Measurements from ENCODE around the gene UBAC1.
"Not testable (repeated sequence)": the region's sequence is repeated elsewhere in the genome, so short reads cannot be mapped to it uniquely, and the experiment has no call there.

UBAC1 gene

DNA sequence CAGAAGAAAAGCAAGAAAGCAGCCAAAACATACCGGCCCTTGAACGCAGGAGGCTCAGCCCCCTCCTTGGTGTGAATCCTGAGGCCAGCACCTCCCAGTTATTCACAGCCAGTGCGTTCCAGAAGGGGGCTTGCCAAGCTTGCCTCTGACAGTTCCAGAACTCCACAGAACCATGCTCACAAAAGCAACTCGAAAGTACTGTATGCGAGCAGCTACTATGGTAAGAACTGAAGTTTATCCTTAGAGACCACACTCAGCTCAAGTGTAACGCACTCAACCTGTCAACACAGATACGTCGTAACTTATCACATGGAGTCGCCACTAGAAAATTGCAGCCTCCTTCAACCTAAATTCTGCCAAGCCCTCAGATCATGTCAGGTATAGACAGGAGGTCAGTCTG, 1.4 kb downstream of the UBAC1 start:
- no peak for DNase-seq (ENCODE audit: low spot score)

DNA sequence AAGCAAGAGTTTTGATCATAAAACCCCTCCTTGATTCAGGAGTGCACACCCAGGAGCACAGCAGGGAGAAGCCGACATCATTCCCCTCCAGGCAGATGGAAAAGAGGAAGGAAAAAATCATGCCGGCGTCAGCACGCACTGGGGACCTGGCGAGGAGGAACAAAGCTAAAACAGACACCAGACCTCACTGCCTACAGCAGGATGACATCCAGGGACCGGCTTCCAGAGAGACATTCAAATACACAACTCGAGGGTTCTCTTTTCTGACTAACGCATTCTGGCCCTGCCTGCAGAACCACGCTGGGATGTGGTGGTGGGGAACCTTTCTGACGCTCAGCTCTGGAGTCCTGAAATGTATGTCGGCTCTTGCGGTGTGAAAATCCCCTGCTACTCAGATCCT, 2.7 kb downstream of the UBAC1 start:
- no peak for DNase-seq (ENCODE audit: low spot score)

DNA sequence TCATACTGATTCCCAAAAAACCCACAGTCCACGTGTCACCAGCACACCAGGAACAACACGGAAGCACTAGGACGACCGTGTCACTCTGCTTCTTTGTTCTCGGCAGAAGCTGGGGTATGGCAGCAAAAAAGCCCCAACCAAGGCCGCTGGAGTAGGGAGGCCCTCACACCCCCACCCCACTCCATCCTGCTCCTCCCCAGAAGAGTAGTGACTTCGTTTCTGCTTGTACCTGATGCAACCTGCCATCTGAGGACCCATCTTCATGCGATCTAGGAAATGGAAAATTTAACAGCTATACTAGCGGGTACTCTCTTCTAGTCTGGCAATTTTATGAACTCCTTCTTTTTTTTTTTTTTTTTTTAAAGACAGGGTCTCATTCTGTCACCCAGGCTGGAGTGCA, 3.7 kb downstream of the UBAC1 start:
- DNase-seq (ENCODE audit: low spot score), result no peak

DNA sequence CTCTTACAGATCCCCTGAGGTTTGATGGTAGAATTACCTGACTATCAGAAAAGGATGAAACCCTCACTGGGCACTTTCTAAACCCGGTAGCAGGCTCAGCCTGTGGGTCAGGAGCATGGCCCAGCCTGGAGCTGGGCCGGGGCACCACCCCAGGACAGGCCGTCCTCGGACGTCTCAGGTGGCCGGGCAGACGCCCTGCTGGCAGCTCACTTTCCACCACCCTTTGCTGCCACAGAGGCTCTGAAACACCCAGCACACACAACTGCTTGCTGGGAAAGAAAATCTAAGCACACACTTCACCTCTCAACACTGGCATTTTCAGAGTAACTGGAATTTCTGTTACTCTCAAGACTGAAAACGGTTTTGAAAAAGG, 4.4 kb downstream of the UBAC1 start:
- no peak for DNase-seq (ENCODE audit: low spot score)

DNA sequence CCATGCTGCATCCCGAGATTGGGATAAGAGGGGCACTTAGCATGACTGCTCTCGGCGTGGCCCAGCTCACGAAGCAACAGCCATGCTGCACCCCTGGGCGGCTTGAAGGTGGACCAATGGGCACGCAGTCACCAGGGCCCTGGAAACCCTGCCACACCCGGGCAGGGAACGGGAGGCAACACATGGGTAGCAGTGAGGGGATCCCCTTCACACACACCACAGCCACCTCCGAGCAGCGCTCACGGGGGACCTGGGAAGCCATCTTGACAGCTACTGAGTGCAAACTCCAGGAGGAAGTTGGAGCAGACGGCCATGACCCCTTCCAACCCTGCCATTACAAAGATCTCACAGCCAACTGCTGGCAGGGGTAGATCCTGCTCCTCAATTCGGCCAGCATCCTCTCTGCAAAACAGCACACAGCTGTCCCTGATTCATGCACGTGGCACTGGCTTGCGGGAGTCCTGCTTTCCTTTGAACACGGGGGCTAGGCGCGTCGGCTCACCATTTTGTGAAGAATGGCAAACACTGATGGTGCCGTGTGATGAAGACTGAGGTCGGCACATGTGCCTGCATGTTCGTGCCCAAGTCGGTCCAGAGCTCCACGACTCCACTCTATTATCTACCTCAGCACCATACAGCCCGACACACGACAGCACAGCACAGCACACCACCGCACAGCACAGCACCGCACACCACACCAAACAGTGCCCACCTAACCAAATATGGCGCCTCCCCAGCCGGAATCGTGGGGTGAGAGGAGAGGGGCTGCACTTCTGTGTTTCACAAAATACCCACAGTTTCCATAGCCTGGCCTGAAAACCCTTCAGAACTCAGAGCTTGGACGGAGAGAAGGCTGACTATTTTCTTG, 5.0 kb downstream of the UBAC1 start:
- DNase-seq (ENCODE audit: low spot score), result no peak

DNA sequence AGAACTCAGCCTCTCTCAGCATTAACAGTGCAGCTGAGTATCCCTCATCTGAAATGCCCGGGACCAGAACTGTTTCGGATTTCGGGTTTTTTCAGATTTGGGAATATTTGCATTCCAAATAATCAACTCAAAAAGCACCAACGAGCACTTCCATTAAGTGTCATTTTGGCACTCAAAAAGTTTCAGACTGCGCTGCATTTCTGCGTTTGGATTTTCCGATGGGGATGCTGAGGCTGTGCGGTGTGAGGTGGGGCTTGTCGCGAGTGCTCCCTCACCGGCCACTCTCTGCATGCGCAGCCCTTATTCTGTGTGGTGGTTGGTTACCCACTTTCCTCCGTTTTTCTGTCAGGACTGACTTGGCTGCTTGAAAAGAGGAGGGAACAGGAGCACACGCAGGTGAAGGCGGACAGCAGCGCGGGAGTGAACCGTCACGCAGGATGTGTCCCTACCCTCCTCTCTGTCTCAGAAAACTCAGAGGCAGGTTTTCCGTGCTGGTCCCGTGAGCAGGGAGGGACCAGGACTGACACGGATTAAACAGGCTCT, 8.4 kb downstream of the UBAC1 start:
- DNase-seq (ENCODE audit: low spot score), result no peak

DNA sequence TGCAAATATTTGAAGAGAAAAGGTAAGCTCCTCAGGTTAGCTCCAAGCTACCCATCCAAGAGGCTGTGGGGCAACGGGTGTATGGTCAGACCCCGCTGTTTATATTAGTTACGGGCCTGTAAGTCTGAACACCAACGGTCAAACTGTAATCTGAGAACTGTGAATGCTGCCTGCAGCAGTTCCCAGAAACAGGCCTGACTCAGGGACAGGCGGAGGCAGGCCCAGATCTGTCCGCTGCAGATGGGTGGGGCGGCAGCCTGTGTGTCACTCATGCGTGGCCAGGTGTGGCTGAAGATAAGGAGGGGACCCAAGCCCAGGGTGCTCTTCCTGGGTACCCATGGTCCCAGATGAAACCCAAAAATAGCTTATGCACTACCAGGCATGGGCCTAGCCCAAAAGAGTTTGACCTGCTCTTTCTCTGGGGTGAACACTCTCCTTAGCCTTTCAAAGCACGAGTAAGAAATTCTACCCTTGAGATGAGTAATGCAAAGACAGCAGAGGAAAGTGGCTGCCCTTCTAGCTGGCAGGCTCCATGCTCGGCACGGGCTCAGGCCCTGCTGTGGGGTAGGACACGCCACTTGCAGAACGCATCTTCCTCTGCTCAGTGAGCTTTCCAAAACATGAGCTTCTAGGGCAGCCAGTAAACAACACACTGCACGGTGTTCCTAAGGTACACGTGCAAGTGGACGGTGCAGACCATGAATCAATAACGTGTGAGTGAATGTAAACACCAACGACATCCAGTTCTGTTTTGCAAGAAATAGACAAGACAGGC, 9.1 kb downstream of the UBAC1 start:
- no peak for DNase-seq (ENCODE audit: low spot score)

DNA sequence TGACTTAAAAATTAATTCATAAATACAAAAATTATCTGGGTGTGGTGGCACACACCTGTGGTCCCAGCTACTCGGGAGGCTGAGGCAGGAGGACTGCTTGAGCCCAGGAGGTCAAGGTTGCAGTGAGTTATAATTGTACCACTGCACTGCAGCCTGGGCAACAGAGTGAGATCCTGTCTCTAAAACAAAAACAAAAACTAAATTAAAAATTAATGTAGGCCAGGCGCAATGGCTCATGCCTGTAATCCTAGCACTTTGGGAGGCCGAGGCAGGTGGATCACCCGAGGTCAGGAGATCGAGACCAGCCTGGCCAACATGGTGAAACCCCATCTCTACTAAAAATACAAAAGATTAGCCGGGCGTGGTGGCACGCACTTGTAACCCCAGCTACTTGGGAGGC, 9.9 kb downstream of the UBAC1 start:
- DNase-seq (ENCODE audit: low spot score), result not testable (repeated sequence)

DNA sequence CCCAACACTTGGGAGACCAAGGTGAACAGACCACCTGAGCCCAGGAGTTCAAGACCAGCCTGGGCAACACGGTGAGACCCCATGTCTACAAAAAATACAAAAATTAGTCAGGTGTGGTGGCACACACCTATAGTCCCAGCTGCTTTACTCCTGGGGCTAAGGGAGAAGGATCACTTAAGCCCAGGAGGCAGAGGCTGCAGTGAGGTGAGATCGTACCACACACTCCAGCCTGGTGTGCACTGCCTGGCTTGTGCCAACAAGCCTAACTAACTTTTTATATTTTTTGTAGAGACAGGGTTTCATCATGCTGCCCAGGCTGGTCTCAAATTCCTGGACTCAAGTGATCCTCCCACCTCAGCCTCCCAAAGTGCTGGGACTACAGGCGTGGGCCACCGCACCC, 10.3 kb downstream of the UBAC1 start:
- not testable (repeated sequence) for DNase-seq (ENCODE audit: low spot score)

DNA sequence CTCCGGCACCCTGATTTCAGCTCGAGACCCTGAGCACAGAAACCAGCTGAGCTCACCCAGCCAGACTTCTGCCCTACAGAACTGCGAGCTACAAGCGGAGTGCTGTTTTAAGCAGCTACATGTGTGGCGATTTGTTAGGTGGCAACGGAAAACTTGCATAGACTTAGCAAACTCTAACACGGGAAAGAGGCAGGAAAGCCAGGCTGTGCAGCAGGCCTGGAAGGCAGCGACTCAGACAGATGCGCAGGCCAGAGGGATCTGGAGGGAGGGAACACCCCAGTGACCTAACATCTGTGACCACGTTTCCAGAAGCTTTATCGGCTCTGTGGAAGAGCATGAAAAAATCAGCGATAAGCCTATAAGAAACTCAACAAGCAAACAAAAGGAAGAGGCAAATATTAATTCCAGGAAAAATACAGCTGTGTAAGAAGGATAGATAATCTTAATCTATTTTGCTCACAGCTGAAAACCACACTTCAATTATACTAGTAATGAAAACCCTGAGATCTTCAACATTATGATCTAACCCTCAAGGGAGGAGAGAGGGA, 11.0 kb downstream of the UBAC1 start:
- DNase-seq (ENCODE audit: low spot score), result no peak

DNA sequence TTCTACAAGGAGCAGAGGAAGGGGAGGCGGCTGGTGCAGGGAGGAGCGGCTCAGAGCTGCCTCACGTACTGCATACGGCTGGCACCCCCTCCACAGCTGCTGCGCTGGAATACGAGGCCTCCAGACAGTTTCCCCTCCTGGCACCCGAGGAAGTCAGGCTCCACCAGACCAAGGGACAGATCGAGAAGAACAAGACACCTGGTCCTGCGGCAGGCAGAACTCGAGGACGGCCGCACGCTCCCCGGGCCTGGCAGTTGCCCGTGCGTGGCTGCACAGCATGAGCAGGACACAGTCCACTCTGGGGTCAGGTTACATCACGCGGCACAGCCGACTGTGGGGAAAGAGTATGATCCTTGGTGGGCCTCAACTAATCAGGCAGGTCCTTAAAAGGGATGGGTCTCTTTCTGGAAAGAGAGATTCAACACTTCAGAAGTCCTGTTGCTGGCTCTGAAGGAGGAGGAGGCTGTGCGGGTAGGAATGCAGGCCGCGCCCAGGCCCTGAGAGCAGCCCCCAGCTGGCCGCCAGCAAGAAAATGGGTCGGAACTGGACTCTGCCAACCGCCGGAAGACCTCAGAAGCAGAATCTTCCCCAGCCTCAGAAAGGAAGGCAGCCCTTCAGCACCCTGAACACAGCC, 11.6 kb downstream of the UBAC1 start:
- no peak for DNase-seq (ENCODE audit: low spot score)

DNA sequence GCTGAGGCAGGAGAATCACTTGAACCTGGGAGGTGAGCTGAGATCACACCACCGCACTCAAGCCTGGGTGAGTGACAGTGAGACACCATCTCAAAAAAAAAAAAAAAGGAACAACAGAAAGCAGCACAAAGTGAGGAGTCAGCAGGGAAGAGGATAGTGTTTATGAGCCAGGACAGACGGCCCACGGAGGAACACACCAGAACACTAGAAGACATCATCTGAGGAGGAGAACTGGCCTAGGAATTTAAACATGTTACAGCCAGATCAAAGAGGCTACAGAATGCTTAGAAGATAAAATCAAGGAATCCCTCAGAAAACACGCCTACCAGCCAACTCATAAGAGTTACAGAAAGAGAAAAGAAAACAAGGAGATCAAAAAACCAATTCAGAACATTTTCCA, 12.2 kb downstream of the UBAC1 start:
- DNase-seq (ENCODE audit: low spot score), result no peak

DNA sequence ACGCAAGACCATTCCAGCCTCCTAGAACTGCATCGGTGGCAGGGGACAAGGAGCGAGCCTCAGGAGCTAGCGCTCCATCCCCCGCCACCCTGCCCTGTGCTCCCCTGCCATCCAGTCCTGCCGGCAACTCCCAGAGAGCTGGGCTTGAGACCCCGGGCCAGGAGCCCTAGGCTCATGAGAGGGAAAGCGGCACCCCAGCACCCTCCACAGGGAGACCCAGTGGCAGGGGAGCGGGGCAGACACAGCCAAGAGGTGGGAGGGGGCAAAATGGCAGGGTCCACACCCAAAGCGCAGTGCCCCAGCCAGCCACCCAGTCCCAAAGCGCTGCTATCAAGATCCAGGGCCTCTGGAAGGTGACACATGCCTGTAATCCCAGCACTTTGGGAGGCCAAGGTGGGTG, 12.7 kb downstream of the UBAC1 start:
- no peak for DNase-seq (ENCODE audit: low spot score)

DNA sequence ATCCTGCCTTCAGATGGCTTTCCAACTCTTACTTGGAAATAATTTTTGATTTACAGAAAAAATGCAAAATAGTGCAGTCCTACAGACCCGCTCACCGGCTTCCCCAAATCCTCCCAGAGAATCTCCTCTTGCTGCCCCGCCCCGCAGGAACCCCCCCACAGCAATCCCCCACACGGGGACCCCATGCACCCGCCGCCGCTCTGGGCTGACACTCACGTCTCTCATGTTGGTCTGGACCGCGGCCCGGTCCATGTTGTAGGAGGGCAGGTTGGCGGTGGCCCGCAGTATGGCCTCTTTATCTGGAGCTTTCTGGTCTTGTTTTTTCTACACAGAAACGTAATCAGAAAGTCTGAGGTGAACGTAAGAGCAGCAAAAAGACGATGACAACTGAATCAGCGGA, 13.6 kb downstream of the UBAC1 start:
- no peak for DNase-seq (ENCODE audit: low spot score)

DNA sequence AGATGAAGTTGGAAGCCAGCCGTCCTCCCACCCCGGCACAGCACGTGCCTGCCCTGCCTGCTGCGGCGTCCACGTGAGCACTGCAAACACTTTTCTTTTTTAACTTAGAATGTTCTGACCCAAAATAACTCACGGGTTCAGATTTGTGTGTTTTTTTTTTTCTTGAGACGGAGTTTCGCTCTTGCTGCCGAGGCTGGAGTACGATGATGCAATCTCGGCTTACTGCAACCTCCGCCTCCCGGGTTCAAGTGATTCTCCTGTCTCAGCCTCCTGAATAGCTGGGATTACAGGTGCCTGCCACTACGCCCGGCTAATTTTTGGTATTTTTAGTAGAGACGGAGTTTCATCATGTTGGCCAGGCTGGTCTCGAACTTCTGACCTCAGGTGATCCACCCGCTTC, 14.1 kb downstream of the UBAC1 start:
- not testable (repeated sequence) for DNase-seq (ENCODE audit: low spot score)

DNA sequence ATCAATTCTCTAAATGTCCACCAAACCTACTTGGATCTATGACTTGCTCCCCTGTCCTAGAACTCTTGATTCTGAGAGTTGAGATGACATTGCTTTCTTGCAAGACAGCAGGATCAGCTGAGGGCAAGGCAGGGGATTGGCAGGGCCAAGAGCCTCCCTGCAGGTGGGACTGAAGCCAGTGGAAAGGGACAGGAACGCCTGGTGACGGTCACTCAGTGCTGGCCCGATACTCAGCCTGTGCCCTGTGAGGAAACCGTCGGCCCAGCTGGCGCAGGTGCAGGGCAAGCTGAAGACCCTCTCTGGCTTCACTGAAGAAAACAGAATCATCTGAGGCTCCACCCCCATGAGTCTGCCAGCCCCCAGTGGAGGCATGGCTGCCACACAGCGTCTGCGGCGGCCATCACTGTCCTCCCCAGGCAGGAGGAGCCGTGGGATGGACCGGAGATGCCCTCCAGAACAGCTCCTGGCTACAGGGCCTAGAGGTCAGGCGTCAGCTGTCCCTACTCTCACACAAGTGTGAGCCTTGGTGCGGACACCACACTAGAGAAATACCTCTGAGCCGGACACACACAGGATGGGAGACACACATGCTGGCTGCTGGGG, 14.7 kb downstream of the UBAC1 start:
- DNase-seq (ENCODE audit: low spot score), result no peak

DNA sequence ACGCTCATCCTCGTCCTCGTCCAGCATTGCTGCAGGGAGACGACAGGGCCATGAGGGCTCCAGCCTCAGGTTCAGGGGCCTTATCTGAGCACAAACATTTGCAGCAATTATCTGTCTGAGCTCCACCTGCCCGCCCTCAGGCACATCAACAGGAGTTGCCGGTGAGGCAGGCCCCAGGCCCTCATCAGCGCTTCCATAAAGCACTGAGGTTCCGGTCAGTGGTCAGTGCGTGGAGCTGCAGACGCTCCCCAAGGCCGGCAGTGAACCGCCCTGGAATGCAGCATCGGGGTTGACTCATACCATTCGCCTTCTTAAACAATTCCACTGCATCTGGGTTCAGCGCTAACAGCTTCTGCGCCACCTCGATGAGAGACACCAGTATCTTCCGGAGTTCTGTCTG, 15.2 kb downstream of the UBAC1 start:
- DNase-seq (ENCODE audit: low spot score), result no peak

DNA sequence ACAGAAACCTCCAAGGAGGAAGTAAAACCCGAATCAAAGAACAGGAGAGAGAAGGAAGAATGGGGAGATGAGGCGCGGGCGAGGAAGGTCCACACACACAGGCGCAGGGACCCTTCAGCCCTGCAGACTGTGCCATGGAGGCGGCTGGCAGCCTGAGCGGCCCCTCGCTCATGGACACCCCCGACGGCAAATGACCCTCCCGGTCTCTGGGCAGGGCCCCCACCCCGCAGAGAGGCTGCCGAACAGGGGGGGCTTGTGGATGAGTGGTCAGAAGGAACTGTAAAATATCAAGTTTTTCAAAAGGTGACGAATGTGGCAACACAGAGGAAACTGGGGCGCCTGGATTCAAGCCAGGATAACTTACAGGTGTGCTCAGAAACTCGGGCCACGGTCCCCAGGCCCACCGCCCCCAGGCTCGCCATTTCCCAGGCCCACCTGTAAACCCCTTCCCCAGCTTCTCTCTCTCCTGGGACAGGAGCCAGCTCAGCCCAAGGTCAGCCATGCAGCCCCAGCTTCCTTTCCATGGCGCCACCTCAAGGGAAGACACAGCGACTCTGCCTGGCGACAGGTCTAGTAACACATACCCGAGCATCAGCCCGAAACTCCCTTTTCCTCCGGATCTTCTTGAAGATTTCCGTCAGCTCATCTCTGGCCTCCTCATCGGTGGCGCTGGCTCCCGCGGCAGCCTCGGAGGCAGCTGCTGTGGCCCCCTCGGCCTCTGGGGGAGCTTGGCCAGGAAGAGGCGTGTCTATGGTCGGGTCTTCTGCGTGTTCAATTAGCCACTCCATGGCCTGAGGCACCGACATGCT, 16.5 kb downstream of the UBAC1 start:
- no peak for DNase-seq (ENCODE audit: low spot score)

DNA sequence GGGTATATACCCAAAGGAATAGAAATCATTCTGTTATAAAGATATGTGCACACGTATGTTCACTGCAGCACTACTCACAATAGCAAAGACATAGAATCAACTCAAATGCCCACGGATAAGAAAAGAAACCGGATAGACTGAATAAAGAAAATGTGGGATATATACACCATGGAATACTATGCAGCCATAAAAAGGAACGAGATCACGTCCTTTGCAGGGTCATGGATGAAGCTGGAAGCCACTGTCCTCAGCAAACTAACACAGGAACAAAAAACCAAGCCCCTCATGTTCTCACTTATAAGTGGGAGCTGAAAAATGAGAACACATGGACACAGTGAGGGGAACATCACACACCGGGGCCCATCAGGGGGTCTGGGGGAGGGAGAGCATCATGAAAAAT, 17.6 kb downstream of the UBAC1 start:
- DNase-seq (ENCODE audit: low spot score), result not testable (repeated sequence)

DNA sequence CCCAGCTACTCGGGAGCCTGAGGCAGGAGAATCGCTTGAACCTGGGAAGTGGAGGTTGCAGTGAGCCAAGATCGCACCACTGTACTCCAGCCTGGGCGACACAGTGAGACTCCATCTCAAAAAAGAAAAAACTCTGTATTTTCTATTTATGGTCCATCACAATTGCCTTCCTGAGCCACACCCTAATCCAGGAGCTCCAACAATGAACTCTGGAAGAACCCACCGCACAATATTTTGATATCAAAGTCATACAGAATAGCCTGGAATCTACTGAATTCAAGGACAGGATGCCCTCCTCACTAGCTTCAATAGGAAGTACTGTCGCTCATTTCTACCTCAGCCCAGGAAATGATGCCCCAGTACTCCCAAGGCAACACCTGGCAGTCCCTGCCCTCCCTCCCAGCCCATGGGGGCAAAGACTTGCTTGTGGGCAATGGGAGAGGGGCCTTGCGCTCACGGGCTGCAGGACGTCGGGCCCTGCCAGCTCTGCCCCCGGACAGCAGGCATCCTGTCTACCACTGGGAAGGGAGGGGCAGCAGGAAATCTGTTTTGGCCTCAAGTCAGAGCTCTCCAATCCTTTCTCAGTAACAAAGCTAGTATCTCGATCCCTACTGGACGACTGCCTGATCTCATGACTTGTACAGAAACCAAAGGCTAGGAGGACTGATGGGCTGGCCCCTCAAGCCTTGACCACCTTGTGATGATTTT, 19.7 kb downstream of the UBAC1 start:
- no peak for DNase-seq (ENCODE audit: low spot score)

Measured in left forelimb (tissue), 1 donor.